ENCODE data around the gene TRAPPC11.
"Not testable (repeated sequence)": the region's sequence is repeated elsewhere in the genome, so short reads cannot be mapped to it uniquely, and the experiment has no call there.

TRAPPC11 gene

DNA sequence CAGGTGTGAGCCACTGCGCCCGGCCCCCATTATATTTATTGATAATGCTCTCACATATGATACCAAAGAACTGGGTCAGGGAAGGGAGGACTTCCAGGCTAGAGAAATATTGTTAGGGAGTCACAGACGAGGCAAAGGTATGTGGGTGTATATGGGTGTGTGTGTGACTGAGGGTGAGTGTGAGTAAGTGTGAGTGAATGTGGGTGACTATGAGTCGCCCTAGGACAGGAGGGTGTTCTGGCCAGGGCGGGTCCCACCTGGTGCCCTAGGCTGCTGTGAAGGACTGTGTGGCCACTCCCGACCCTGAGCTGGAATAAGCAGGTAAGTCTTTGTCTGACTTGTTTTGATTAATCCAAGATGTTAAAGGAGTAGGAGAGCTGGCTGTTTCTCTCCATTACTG is 34.5 kb upstream of the TRAPPC11 start:
- H3K9me3 ChIP-seq (ENCODE audit: insufficient read depth, low read depth, low read length), result no peaks in the 10 kb centered on the region
- H3K9me2 ChIP-seq (replicated peaks; ENCODE audit: low read depth, low read length), result no peaks in the 10 kb centered on the region
- H3K79me2 ChIP-seq (ENCODE audit: insufficient read depth, low read length), result no peaks in the 10 kb centered on the region
- no peaks in the 10 kb centered on the region for H3K36me3 ChIP-seq (ENCODE audit: insufficient read depth, low read length)
- no peaks in the 10 kb centered on the region for H3F3A ChIP-seq (ENCODE audit: low read depth)
- no peaks in the 10 kb centered on the region for H3K4me1 ChIP-seq (ENCODE audit: insufficient read depth, low read length, poor library complexity, severe bottlenecking)
- no peak overlapping the region for H2AFZ ChIP-seq (ENCODE audit: low read length)
- H3K4me2 ChIP-seq (ENCODE audit: low read depth, low read length, poor library complexity, severe bottlenecking), result no peak overlapping the region
- no peak for TF ChIP-seq EZH2phosphoT487 (IDR thresholded peaks at IDR 0.05; ENCODE audit: borderline replicate concordance)
- TF ChIP-seq, protein P1, sequence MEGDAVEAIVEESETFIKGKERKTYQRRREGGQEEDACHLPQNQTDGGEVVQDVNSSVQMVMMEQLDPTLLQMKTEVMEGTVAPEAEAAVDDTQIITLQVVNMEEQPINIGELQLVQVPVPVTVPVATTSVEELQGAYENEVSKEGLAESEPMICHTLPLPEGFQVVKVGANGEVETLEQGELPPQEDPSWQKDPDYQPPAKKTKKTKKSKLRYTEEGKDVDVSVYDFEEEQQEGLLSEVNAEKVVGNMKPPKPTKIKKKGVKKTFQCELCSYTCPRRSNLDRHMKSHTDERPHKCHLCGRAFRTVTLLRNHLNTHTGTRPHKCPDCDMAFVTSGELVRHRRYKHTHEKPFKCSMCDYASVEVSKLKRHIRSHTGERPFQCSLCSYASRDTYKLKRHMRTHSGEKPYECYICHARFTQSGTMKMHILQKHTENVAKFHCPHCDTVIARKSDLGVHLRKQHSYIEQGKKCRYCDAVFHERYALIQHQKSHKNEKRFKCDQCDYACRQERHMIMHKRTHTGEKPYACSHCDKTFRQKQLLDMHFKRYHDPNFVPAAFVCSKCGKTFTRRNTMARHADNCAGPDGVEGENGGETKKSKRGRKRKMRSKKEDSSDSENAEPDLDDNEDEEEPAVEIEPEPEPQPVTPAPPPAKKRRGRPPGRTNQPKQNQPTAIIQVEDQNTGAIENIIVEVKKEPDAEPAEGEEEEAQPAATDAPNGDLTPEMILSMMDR (conservative IDR thresholded peaks at IDR 0.05; ENCODE audit: low read length), result no peak
- H3K27me3 ChIP-seq (ENCODE audit: insufficient read depth, low read length, poor library complexity, severe bottlenecking), result no peaks in the 10 kb centered on the region
- no peak overlapping the region for H3K4me3 ChIP-seq (ENCODE audit: low read length, poor library complexity, severe bottlenecking)
- no peak overlapping the region for H3K9ac ChIP-seq (ENCODE audit: low read depth, low read length, poor library complexity, severe bottlenecking)
- no peaks in the 10 kb centered on the region for H4K20me1 ChIP-seq (ENCODE audit: insufficient read depth, low read length, poor library complexity, severe bottlenecking)

DNA sequence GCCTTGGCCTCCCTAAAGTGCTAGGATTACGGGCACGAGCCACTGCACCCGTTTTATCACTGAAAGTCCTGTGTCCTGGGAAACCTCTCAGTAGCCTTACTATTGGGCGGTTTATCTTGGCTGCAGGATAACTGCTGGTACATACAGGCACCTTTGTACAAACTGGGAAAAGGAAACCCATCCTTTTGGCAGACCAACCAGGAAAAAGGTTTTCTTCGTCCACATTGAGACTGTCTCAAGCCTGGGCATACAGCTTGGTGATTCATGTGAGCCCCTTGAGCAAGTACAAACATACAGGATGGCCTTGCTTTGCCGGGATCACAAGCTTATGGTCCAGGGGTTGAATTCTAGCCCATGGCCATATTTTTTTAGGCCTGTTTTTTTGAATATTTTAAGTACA is 32.9 kb upstream of the TRAPPC11 start:
- H3K4me3 ChIP-seq (ENCODE audit: low read length, poor library complexity, severe bottlenecking), result no peak overlapping the region
- no peaks in the 10 kb centered on the region for H3K9me3 ChIP-seq (ENCODE audit: insufficient read depth, low read depth, low read length)
- no peak overlapping the region for H3K4me2 ChIP-seq (ENCODE audit: low read depth, low read length, poor library complexity, severe bottlenecking)
- H3F3A ChIP-seq (ENCODE audit: low read depth), result no peaks in the 10 kb centered on the region
- H2AFZ ChIP-seq (ENCODE audit: low read length), result no peak overlapping the region
- no peaks in the 10 kb centered on the region for H3K9me2 ChIP-seq (replicated peaks; ENCODE audit: low read depth, low read length)
- H3K36me3 ChIP-seq (ENCODE audit: insufficient read depth, low read length), result no peaks in the 10 kb centered on the region
- no peaks in the 10 kb centered on the region for H3K4me1 ChIP-seq (ENCODE audit: insufficient read depth, low read length, poor library complexity, severe bottlenecking)
- no peaks in the 10 kb centered on the region for H3K79me2 ChIP-seq (ENCODE audit: insufficient read depth, low read length)
- no peak overlapping the region for H3K9ac ChIP-seq (ENCODE audit: low read depth, low read length, poor library complexity, severe bottlenecking)
- H3K27me3 ChIP-seq (ENCODE audit: insufficient read depth, low read length, poor library complexity, severe bottlenecking), result no peaks in the 10 kb centered on the region
- no peaks in the 10 kb centered on the region for H4K20me1 ChIP-seq (ENCODE audit: insufficient read depth, low read length, poor library complexity, severe bottlenecking)
- TF ChIP-seq, protein P1 (conservative IDR thresholded peaks at IDR 0.05; ENCODE audit: low read length), result no peak

DNA sequence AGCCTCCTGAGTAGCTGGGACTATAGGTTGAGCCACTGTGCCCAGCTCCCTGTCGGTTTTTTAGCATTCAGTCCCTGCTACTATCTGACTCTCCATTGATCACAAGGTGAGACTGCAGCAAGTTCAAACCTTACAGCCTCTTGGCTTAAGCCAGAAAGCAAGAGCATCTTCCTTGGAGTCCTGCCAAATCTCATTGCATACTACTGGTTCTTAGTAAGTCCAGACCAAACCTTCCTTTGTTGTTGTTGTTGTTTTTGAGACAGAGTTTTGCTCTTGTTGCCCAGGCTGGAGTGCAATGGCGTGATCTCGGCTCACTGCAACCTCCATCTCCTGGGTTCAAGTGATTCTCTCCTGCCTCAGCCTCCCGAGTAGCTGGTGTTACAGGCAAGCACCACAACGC is 31.8 kb upstream of the TRAPPC11 start:
- H3K27me3 ChIP-seq (ENCODE audit: insufficient read depth, low read length, poor library complexity, severe bottlenecking); H3K9ac ChIP-seq (ENCODE audit: low read depth, low read length, poor library complexity, severe bottlenecking); H3K79me2 ChIP-seq (ENCODE audit: insufficient read depth, low read length); H3K4me1 ChIP-seq (ENCODE audit: insufficient read depth, low read length, poor library complexity, severe bottlenecking); H3K9me3 ChIP-seq (ENCODE audit: insufficient read depth, low read depth, low read length); H3K9me2 ChIP-seq (replicated peaks; ENCODE audit: low read depth, low read length); H2AFZ ChIP-seq (ENCODE audit: low read length); H4K20me1 ChIP-seq (ENCODE audit: insufficient read depth, low read length, poor library complexity, severe bottlenecking); H3K36me3 ChIP-seq (ENCODE audit: insufficient read depth, low read length); H3F3A ChIP-seq (ENCODE audit: low read depth); H3K4me3 ChIP-seq (ENCODE audit: low read length, poor library complexity, severe bottlenecking); H3K4me2 ChIP-seq (ENCODE audit: low read depth, low read length, poor library complexity, severe bottlenecking): not testable (repeated sequence)

DNA sequence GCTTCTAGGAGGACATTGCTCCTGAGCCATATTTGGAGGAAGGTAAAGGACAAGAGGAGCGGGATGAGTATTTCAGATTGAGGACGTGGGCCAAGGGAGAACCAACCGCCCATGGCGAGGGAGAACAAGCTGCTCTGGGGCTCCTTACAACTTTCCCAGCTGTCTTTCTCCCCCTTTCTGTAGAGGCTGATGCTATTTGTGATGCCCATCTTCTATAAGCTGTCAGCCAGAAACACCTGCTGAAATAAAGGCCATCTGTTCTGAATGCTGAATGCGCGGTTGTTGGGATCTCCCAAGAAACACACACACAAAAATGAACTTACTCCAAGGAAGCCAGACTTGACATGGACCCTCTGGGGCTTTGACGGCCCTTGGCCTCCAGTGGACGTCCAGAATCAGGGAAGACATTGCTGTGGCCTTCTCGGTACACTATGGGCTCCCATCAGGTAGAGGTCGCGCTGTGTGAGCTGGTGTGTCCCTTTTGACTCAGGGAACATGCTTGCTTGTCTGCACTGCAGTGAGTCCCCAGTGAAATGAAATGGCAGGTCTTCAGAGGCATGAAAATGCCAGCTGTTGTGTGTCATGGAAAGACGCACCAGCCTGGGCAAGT is 31.0 kb upstream of the TRAPPC11 start:
- Histone ChIP-seq H3K79me2 (ENCODE audit: insufficient read depth, low read length) (no peaks in the 10 kb centered on the region), H3K9ac (ENCODE audit: low read depth, low read length, poor library complexity, severe bottlenecking) (no peak overlapping the region), H3K36me3 (ENCODE audit: insufficient read depth, low read length) (no peaks in the 10 kb centered on the region), H4K20me1 (ENCODE audit: insufficient read depth, low read length, poor library complexity, severe bottlenecking) (no peaks in the 10 kb centered on the region), H3K27me3 (ENCODE audit: insufficient read depth, low read length, poor library complexity, severe bottlenecking) (no peaks in the 10 kb centered on the region), H3K4me3 (ENCODE audit: low read length, poor library complexity, severe bottlenecking) (no peak overlapping the region), H2AFZ (ENCODE audit: low read length) (no peak overlapping the region), H3K9me2 (replicated peaks; ENCODE audit: low read depth, low read length) (no peaks in the 10 kb centered on the region), H3K4me2 (ENCODE audit: low read depth, low read length, poor library complexity, severe bottlenecking) (no peak overlapping the region), H3K4me1 (ENCODE audit: insufficient read depth, low read length, poor library complexity, severe bottlenecking) (no peaks in the 10 kb centered on the region), H3K9me3 (ENCODE audit: insufficient read depth, low read depth, low read length) (no peaks in the 10 kb centered on the region), H3F3A (ENCODE audit: low read depth) (no peaks in the 10 kb centered on the region)
- TF ChIP-seq, protein P1 (conservative IDR thresholded peaks at IDR 0.05; ENCODE audit: low read length), result no peak
- no peak for TF ChIP-seq EZH2phosphoT487 (IDR thresholded peaks at IDR 0.05; ENCODE audit: borderline replicate concordance)

Data from Loucy (cell line).